Measurements from ENCODE around the gene FILIP1L.
"Not testable (repeated sequence)": the region's sequence is repeated elsewhere in the genome, so short reads cannot be mapped to it uniquely, and the experiment has no call there.

The FILIP1L gene

GRCh38 chr3:100072326-100073048 lies 41.8 kb downstream of the FILIP1L start:
- DNase-seq = no peak

DNA sequence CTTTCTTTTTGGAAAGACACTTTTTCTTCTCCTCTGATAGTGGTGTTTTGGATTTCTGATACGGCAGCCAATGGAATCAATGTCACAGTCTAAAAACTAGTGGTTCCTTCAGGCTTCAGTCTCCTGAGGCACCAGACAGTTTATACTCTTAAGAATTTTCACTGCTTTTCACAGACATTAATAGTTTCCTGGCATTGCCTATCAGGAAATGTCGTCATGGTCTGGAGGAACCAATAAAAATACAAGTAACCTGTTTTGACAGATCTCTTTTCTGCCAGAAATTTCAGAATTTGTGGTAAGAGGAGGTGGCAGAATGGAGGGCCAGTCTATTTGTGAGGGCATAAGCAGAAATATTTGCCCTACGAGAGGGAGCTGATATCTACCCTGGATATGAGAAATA lies 44.8 kb downstream of the FILIP1L start:
- DNase-seq = no peak

DNA sequence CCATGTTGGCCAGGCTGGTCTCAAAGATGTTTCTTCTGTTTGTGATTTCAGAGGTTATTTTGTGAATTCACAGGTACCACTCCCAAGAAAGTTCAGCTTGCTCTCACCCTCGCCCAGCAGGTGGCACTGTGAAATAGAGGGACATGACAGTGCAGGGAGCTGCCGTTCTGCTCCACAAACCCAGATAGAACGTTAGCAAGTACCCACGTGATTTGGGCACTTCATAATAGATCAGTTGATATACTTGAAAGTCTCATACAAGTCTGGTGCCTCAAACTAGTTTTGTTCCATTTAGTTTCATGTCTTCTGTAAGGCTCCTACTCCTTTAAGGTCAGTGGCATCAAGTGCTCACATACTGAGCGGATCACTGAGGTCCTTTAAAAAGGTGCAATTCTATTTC lies 45.5 kb downstream of the FILIP1L start:
- peak; percentile 76 for DNase-seq

GRCh38 chr3:100067589-100067988 lies 46.7 kb downstream of the FILIP1L start:
- no peak for DNase-seq

DNA sequence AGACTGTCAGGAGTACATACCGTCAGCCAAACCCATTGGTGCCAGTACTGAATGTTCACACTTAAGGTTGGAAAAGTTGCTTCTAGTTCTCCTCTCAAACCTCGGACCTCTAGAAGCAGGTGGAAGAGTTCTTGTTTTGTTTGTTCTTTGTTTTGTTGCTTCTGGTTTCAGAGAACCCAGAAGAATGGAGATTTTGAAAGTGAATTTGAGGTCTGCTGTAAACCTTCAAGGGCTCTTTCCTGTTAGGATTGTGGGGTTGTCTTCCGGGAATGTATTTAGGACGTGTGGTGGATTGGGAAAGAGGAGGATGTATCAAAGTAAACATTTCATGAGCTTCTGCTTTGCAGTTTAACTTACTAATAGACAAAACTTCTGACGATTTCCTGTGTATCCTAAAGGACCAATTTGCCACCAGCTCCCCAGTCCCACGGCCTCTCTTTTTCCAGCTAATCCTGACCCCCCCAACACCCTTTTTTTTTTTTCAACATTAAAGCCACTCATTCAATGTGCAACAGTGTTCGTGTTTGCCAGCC lies 50.3 kb downstream of the FILIP1L start:
- peak; percentile 52 for DNase-seq

DNA sequence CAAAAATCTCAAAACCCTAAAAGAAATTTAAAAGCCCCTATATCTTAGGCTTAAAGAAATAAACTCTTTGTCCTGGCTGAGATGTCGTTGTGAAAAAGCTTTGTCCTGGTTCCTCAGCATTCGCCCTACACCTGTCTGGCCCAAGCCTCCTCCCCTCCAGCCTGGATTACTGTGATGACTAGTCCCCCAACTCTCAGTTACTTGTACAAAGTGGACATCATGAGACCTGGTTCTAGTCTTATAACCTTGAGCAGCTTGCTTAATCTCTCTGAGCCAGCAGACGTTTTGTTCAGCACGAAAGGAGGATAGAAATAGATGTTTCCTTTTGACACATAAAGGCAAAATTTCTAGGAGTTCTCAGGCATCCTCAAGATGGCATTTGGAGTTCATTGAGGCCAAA lies 51.6 kb downstream of the FILIP1L start:
- no peak for DNase-seq

DNA sequence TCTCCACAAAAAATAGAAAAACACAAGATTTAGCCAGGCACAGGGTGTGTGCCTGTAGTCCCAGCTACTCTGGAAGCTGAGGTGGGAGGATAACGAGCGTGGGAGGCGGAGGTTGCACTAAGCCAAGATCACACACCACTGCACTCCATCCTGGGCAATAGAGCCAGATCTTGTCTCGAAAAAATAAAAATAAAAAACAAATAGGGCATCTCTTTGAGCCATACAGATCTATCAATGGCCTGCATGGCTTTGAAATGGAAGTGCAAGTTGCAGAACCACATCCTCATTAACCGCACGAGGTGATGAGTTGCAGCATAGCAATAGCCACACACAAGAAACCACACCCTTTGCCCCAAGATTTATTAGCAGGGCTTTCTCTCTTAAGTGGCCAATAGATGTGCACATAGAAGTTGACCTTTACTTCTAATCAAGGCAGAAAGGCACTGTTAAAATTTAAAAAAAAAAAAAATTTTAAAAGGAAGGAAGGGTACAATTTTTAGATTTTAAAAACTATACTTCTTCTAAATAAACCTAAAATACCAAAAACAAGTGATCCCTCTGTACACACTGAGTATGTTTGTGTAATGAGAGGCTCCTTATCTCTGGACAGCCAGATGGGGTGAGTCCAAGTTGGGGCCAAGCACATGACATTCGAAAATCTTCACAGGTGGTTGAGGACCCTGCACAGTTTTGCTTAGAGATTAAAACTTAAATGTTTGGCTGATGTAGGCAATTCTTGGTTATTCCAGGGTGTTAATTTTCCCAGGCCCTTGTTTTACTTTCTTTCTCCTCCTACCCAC lies 53.4 kb downstream of the FILIP1L start:
- no peak for DNase-seq

GRCh38 chr3:100059472-100059871 lies 54.8 kb downstream of the FILIP1L start:
- no peak for DNase-seq

GRCh38 chr3:100057716-100058575 lies 56.4 kb downstream of the FILIP1L start:
- DNase-seq = no peak

DNA sequence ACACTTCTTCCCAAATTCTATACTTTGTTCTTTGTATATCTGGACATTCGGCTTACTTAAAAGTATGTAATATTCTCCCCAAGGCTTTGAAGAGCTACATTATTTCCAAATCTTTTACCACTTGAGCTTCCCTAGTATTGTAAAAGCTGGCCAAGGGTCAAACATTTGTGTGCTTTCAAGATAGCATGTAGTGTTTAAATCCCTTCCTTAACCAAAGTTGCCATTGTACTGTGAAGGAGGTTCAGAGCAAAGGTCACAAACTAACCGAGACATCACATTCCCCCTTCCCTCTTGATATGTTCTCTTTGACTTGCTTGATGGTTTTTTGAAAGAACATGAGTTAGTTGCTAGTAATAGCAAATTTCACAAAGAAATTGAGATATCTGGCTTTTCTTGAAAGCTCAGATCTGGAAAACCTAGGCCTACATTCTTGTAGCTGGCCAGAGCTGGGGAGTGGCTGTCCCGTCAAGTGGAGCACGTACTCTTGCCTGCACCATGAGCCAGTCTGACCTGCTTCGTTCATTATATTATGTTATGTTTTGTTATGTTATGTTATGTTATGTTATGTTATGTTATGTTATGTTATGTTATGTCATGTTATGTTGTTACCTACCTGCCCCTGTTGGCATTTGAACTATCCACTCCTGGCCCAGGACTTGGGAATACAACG lies 60.2 kb downstream of the FILIP1L start:
- DNase-seq = no peak

DNA sequence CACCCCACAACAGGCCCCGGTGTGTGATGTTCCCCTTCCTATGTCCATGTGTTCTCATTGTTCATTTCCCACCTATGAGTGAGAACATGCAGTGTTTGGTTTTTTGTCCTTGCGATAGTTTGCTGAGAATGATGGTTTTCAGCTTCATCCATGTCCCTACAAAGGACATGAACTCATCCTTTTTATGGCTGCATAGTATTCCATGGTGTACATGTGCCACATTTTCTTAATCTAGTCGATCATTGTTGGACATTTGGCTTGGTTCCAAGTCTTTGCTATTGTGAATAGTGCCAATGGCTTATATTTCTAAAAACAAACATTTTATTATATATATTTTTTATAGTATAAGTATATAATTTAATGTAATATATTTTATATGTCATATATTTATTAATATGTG lies 62.8 kb downstream of the FILIP1L start:
- DNase-seq = not testable (repeated sequence)

GRCh38 chr3:100048248-100048647 lies 66.1 kb downstream of the FILIP1L start:
- no peak for DNase-seq

DNA sequence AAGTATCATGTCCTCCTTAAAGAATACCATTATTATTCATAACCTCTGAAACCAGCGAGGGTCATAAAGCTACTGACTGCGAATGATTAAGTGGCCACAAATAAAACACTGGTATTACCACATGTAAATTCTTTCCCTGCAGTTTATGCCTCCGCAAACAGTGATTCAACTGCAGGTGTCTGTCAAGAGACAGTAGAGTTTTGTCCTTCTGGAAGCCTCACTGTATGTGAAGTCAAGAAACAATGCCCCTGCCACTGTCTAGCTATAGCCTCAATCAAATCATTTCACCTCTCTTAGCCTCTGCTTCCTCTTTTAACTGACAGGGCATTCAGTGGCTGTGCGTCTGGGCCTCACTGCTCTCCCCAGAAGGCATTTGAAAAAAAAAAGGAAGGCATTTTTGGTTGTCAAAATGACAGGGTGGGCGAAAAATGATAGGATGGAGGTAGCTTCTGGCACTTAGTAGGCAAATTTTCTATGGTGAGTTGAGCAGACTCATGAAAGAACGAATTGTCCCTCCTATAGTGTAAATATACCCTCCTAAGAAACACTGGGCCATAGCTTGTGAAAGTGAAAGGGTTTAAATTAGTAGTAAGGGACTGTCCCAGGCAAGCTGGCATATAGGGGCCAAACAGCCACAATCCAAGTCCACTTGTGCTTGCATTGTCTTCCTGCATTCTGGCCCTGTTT lies 66.7 kb downstream of the FILIP1L start:
- DNase-seq = peak; percentile 96

DNA sequence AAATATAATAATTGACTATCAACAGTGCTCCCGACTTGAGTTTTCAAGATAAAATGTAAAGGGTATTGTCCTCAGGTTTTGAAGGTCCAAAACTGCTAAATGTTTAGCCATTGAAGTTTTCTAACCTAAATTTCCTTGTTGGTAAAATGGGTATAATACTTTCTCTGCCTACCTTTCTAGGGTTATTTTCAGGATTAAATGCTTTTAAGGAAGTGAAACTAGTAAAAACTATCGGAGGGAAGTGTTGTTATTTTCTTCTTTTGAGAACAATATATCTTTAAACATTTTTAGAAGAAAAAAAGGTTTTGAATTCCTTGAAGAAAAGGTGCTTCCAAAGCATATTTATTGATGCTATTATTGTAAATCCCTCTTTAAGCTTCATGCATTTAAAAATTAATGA lies 67.3 kb downstream of the FILIP1L start:
- DNase-seq = no peak

- peak; percentile 99 for DNase-seq
Measured at GRCh38 chr3:100045696-100046095, 68.6 kb downstream of the FILIP1L start.

GRCh38 chr3:100044369-100044768 lies 69.9 kb downstream of the FILIP1L start:
- no peak for DNase-seq

GRCh38 chr3:100043271-100043670 lies 71.0 kb downstream of the FILIP1L start:
- DNase-seq = no peak

DNA sequence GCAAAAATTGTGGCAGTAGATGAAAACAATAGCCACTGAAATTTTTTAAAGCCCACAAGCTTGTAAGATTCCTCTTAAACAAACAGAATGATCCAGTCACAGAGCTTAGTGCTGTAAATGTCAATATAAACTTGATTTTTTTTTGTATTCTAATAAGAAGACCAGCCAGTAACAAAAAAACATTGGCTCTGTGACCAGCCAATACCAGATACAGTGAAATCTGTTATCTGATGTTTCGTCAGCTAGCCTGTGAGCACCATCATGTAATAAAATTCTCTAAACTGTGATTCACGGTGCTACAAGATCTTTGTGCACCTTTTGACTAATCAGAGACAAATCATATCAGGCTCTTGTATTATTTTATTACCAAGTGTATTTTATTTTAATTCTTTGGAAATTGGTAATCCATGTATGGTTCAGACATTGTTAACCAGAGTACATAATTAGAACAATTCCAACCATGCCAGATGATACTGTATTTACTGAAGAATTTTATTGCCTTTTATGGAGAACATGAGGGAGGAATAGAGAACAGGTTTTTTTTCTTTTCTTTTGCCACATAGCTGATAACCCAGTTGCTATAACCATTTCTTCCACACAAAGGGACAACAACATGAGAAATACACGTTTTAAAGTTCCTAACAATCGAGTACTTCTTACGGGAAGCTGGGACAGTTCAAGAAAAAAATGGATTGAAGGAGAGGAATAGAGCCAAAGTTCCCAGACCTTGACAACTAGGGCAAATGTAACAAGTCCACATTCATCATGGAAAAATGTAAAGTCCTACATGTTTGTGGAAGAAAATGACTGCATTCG lies 71.9 kb downstream of the FILIP1L start:
- peak; percentile 94 for DNase-seq

- peak; percentile 94 for DNase-seq
Measured at GRCh38 chr3:100041328-100041749, 73.0 kb downstream of the FILIP1L start.

GRCh38 chr3:100040451-100041225 lies 73.7 kb downstream of the FILIP1L start:
- peak; percentile 73 for DNase-seq
